ENCODE data around the gene PAM. TPM values are rescaled to one million over a fixed set of nuclear protein-coding genes. Genes with fewer than 3 reads are reported as not detected.

Gene PAM
- total and polyA plus RNA-seq, 2 of the 8 experiments (the other 6 are each of a cell fraction or from before 2014, with no cell fraction given), result 30.4 to 67.8 TPM

- ChIA-PET CTCF (ENCODE audit: partially characterized antibody) (interaction anchor here (1.2 kb wide), 1 partner anchor 20 kb away, joined by 3 read pairs; no protein-coding TSS in a partner anchor), POLR2A (ENCODE audit: partially characterized antibody) (no interaction called here)
- Histone ChIP-seq H3K27me3 (replicated peaks in 1 of 4; ENCODE audit: control insufficient read depth in 3 of 4, extremely low read depth in 1 of 4, insufficient read depth in 3 of 4, low read length in 3 of 4) (no peaks in the 10 kb centered on the region), H3K14ac (ENCODE audit: insufficient read length) (no peak overlapping the region), H3K27ac (ENCODE audit: low read depth, low read length) (no peak overlapping the region), H2BK120ac (replicated peaks; ENCODE audit: low read depth, low read length) (no peak overlapping the region), H3K23me2 (ENCODE audit: low read depth, low read length) (no peaks in the 10 kb centered on the region), H3K4me2 (ENCODE audit: insufficient read depth in 1 of 2, low read depth in 2 of 2, low read length in 2 of 2) (no peak overlapping the region), H2BK12ac (ENCODE audit: low read depth, low read length) (no peak overlapping the region), H3K9ac (replicated peaks in 1 of 4; ENCODE audit: extremely low read depth in 1 of 4, low read depth in 3 of 4, low read length in 3 of 4) (no peak overlapping the region), H2AFZ (ENCODE audit: low read length) (no peak overlapping the region), H2AK5ac (ENCODE audit: low read depth, low read length) (no peak overlapping the region), H2BK15ac (ENCODE audit: low read length) (no peak overlapping the region), H4K91ac (replicated peaks; ENCODE audit: insufficient read length, low read length) (no peak overlapping the region), H3K4me1 (replicated peaks in 1 of 4; ENCODE audit: control insufficient read depth in 3 of 4, insufficient read depth in 4 of 4, low read length in 3 of 4) (0 out of 7 replicates have a peak, but pooled peaks cover 0 to 4% (median 0%) of the 10 kb centered on the region in 4 experiments), H3K23ac (ENCODE audit: insufficient read length) (no peak overlapping the region), H3K9me3 (ENCODE audit: insufficient read depth in 2 of 2, low read depth in 1 of 2, low read length in 1 of 2) (no peaks in the 10 kb centered on the region), H3K18ac (ENCODE audit: extremely low read depth, low read length) (no peak overlapping the region), H3K4ac (replicated peaks; ENCODE audit: insufficient read length, low read depth, low read length) (no peak overlapping the region), H4K20me1 (replicated peaks in 1 of 2; ENCODE audit: control insufficient read depth in 1 of 2, insufficient read depth in 2 of 2, low read length in 2 of 2) (no peaks in the 10 kb centered on the region), H3K36me3 (ENCODE audit: control insufficient read depth in 2 of 4, insufficient read depth in 4 of 4, low read length in 3 of 4) (no peaks in the 10 kb centered on the region), H3K79me1 (ENCODE audit: low read depth, low read length) (no peaks in the 10 kb centered on the region), H3K79me2 (ENCODE audit: control insufficient read depth in 1 of 2, insufficient read depth in 2 of 2, low read length in 2 of 2) (no peaks in the 10 kb centered on the region), H2BK20ac (ENCODE audit: low read length) (no peak overlapping the region), H3K56ac (replicated peaks; ENCODE audit: insufficient read length, low read depth, low read length) (no peak overlapping the region), H3K4me3 (ENCODE audit: extremely low read depth in 1 of 4, insufficient read depth in 2 of 4, low read depth in 3 of 4, low read length in 4 of 4) (no peak overlapping the region), H4K8ac (ENCODE audit: extremely low read depth, insufficient read depth, low read length) (no peak overlapping the region), H4K5ac (ENCODE audit: insufficient read length, low read depth, low read length) (no peak overlapping the region), H2BK5ac (ENCODE audit: low read depth, low read length) (no peak overlapping the region)
- DNase-seq (ENCODE audit: low read depth in 1 of 2, low spot score in 2 of 2), result no peak
- no peak for FAIRE-seq
- TF ChIP-seq YY1 (IDR thresholded peaks at IDR 0.05; ENCODE audit: low read depth, low read length) (no peak), CTCF (IDR thresholded peaks at IDR 0.05; ENCODE audit: control extremely low read depth in 1 of 3, insufficient read depth in 1 of 3, low read depth in 1 of 3, low read length in 3 of 3) (no peak), PHF8 (conservative IDR thresholded peaks at IDR 0.05; ENCODE audit: low read depth, low read length) (no peak), TBP (IDR thresholded peaks at IDR 0.05; ENCODE audit: low read depth, low read length) (no peak)
- WGBS, 2 experiments (ENCODE audit: extremely low coverage in 1 of 2, insufficient coverage in 1 of 2, insufficient read length in 1 of 2, insufficient replicate concordance in 2 of 2, low coverage in 1 of 2, low lambda C conversion rate in 2 of 2, missing lambda C conversion rate in 1 of 2), result 59% methylated on average over 2 of the region's 2 CpGs; no CpG with 5 or more reads in 1 of the 2 experiments
Measured at GRCh38 chr5:102740515-102740914, 14.6 kb upstream of the PAM start.

Measured in H1 (cell line).